DOHH2 (cell line): Measurements from ENCODE around the gene USE1.

ENCODE experiments used
- H3F3A ChIP-seq: fragments of 200-600 bp; sonication (generic), shearing (Covaris generic); 2 replicates; pipeline ENCODE4 v1.6.0; 2016; ENCODE audit warnings: antibody characterized with exemption, mild to moderate bottlenecking; ENCODE audit not compliant: control insufficient read depth, insufficient read depth
- H3K27ac ChIP-seq: fragments of 200-600 bp; sonication (generic); 2 replicates; pipeline ENCODE4 v1.5.1; 2014; ENCODE audit warnings: low read depth, mild to moderate bottlenecking, low read length, moderate library complexity
- H3K27me3 ChIP-seq: fragments of 200-600 bp; sonication (generic); 2 replicates; pipeline ENCODE4 v1.6.1; 2014; ENCODE audit warnings: mild to moderate bottlenecking, low read length, mixed read lengths; ENCODE audit not compliant: control insufficient read depth
- H3K36me3 ChIP-seq: fragments of 200-600 bp; sonication (generic); 2 replicates; pipeline ENCODE4 v1.6.1; 2014; ENCODE audit warnings: mild to moderate bottlenecking, low read length, moderate library complexity, mixed read lengths; ENCODE audit not compliant: control insufficient read depth
- H3K4me1 ChIP-seq: fragments of 200-600 bp; sonication (generic); 2 replicates; pipeline ENCODE4 v1.6.1; 2014; ENCODE audit warnings: mild to moderate bottlenecking, low read length, mixed read lengths; ENCODE audit not compliant: control insufficient read depth
- H3K4me2 ChIP-seq: fragments of 200-600 bp; sonication (generic); 2 replicates; pipeline ENCODE4 v1.6.0; 2014; ENCODE audit warnings: mild to moderate bottlenecking, low read length, moderate library complexity
- H3K4me3 ChIP-seq: fragments of 200-600 bp; sonication (generic); 2 replicates; pipeline ENCODE4 v1.5.1; 2014; ENCODE audit warnings: mild to moderate bottlenecking, low read length, mixed read lengths
- H3K79me2 ChIP-seq: fragments of 200-600 bp; sonication (generic); 2 replicates; pipeline ENCODE4 v1.6.1; 2014; ENCODE audit warnings: mild to moderate bottlenecking, low read length, mixed read lengths; ENCODE audit not compliant: control insufficient read depth
- H3K9me2 ChIP-seq: fragments of 200-600 bp; sonication (generic); replicated peaks from 2 replicates; pipeline ENCODE4 v1.6.1; 2014; ENCODE audit warnings: mild to moderate bottlenecking, low read length, mixed read lengths; ENCODE audit not compliant: control insufficient read depth
- H3K9me3 ChIP-seq: fragments of 200-600 bp; sonication (generic); 2 replicates; pipeline ENCODE4 v1.6.1; 2014; ENCODE audit warnings: antibody characterized with exemption, low read length, mixed read lengths; ENCODE audit not compliant: control insufficient read depth, insufficient read depth
- H4K20me1 ChIP-seq: fragments of 200-600 bp; sonication (generic); 2 replicates; pipeline ENCODE4 v1.6.0; 2014; ENCODE audit warnings: low read depth, mild to moderate bottlenecking, antibody characterized with exemption, low read length, moderate library complexity; ENCODE audit not compliant: control insufficient read depth, insufficient read depth
- EZH2phosphoT487 ChIP-seq: fragments of 200-600 bp; sonication (generic); IDR thresholded peaks from 2 replicates; pipeline ENCODE4 v1.6.1; 2017; ENCODE audit warnings: borderline replicate concordance, mild to moderate bottlenecking, antibody characterized with exemption, low read length, moderate library complexity, mixed read lengths
- TF ChIP-seq, protein P1 (sequence below): fragments of 200-600 bp; sonication (generic); IDR thresholded peaks from one replicate; pipeline ENCODE4 v1.5.1; 2014; ENCODE audit warnings: antibody characterized with exemption, mild to moderate bottlenecking, low read depth, low read length; ENCODE audit not compliant: poor library complexity, severe bottlenecking

USE1 gene

DNA sequence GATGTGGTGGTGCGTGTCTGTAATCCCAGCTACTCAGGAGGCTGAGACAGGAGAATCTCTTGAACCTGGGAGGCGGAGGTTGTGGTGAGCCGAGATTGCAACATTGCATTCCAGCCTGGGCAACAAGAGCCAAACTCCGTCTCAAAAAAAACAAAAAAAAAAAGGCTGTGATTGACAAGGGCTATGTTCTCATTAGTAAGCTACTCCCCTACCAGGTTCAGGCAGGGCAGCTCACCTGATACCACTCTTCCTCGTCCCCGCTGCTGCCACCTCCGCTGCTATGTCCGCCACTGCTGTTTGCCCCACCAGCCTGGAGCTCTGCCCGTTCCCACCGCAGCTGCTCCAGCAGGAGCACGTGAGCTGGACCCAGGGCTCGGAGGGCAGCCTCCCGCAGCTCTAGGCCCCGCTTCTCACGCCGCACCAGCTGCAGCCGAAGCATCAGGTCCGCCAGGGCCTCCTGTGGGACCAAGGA lies 40.0 kb downstream of the USE1 start:
- no peak overlapping the region for H3K27ac ChIP-seq
- no peaks in the 10 kb centered on the region for H3K36me3 ChIP-seq
- no peaks in the 10 kb centered on the region for H3K27me3 ChIP-seq
- H3K4me1 ChIP-seq, result no peaks in the 10 kb centered on the region
- no peak overlapping the region for H3K4me2 ChIP-seq
- H3K9me3 ChIP-seq, result no peaks in the 10 kb centered on the region
- no peak for TF ChIP-seq EZH2phosphoT487
- TF ChIP-seq, protein P1, sequence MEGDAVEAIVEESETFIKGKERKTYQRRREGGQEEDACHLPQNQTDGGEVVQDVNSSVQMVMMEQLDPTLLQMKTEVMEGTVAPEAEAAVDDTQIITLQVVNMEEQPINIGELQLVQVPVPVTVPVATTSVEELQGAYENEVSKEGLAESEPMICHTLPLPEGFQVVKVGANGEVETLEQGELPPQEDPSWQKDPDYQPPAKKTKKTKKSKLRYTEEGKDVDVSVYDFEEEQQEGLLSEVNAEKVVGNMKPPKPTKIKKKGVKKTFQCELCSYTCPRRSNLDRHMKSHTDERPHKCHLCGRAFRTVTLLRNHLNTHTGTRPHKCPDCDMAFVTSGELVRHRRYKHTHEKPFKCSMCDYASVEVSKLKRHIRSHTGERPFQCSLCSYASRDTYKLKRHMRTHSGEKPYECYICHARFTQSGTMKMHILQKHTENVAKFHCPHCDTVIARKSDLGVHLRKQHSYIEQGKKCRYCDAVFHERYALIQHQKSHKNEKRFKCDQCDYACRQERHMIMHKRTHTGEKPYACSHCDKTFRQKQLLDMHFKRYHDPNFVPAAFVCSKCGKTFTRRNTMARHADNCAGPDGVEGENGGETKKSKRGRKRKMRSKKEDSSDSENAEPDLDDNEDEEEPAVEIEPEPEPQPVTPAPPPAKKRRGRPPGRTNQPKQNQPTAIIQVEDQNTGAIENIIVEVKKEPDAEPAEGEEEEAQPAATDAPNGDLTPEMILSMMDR, result no peak
- H4K20me1 ChIP-seq, result no peaks in the 10 kb centered on the region
- no peak overlapping the region for H3K4me3 ChIP-seq
- H3K79me2 ChIP-seq, result no peaks in the 10 kb centered on the region
- no peaks in the 10 kb centered on the region for H3K9me2 ChIP-seq
- no peaks in the 10 kb centered on the region for H3F3A ChIP-seq

DNA sequence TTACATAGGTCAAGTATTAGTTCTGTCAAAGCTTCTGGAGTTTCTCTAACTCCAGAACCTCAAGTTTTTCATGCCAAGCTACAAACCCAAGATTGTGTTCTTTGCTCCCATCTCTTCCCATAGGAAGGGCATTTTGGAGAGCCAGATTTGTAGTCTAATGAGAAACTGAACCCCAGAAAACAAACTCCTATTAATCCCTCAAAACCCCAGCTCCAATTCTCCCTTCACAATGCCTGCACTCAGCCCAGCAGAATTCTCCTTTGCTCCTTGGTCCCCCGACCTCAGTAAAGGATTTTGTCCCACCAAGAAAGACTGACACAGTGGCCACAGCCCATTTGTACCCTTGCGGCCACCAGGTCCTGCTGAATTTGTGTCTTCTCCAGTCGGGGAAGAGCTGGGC lies 41.0 kb downstream of the USE1 start:
- Histone ChIP-seq H3K4me3 (no peak overlapping the region), H3K79me2 (no peaks in the 10 kb centered on the region), H3K27ac (no peak overlapping the region), H3K9me3 (no peaks in the 10 kb centered on the region), H4K20me1 (no peaks in the 10 kb centered on the region), H3K36me3 (no peaks in the 10 kb centered on the region), H3F3A (0 out of 2 replicates have a peak, but pooled peaks cover 2% of the 10 kb centered on the region), H3K27me3 (no peaks in the 10 kb centered on the region), H3K4me1 (peaks cover 8% of the 10 kb centered on the region), H3K9me2 (no peaks in the 10 kb centered on the region), H3K4me2 (no peak overlapping the region)
- no peak for TF ChIP-seq EZH2phosphoT487
- TF ChIP-seq, protein P1, result no peak

DNA sequence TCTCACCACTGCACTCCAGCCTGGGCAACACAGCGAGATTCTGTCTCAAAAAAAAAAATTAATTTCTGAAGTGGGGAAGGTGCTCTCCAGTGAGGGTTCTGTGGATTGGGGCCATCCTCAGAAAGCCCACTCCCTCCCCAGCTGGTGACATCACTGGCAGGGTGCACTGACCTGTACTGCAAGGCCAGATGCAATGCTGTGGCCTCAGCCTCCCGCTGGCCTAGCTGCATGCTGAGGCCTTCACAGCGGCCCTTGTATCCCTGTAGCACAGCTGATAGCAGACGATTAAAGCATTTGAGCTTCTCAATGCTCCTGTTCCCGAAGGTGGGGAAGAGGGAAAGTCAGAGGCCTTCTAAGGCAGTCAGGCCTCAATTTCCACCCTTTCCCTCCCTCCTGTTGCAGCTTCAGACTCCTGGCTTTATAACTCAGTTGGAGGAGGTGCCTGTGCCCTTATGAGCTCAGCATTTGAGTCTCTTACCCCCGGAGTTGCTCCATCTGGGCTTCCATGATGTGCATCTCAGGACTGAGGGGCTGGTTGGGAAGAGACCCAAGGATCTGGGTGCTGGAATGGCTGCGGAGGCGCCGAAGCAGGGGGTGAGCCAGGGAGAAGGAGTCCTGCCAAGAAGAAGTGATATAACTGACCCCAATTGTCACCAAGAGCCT lies 44.1 kb downstream of the USE1 start:
- H3K79me2 ChIP-seq, result no peaks in the 10 kb centered on the region
- H3K4me1 ChIP-seq, result peaks cover 22% of the 10 kb centered on the region
- peaks cover 11% of the 10 kb centered on the region; the same call in 1 of the 2 replicates for H3F3A ChIP-seq
- no peaks in the 10 kb centered on the region for H4K20me1 ChIP-seq
- H3K27me3 ChIP-seq, result no peaks in the 10 kb centered on the region
- H3K36me3 ChIP-seq, result no peaks in the 10 kb centered on the region
- no peak overlapping the region for H3K4me3 ChIP-seq
- no peak overlapping the region for H3K4me2 ChIP-seq
- no peak overlapping the region for H3K27ac ChIP-seq
- no peaks in the 10 kb centered on the region for H3K9me3 ChIP-seq
- H3K9me2 ChIP-seq, result no peaks in the 10 kb centered on the region
- no peak for TF ChIP-seq EZH2phosphoT487
- TF ChIP-seq, protein P1, result no peak
